T-helper 17 cell (primary cell): Measurements from ENCODE around the gene IFITM10. TPM values are rescaled to one million over a fixed set of nuclear protein-coding genes. Genes with fewer than 3 reads are reported as not detected.
"Not testable (repeated sequence)": the region's sequence is repeated elsewhere in the genome, so short reads cannot be mapped to it uniquely, and the experiment has no call there.

ENCODE experiments used
- ATAC-seq: fragments of 150-1000 bp; cut with Tn5 transposase; 2 replicates; pipeline ENCODE4 v1.10.0; 2021; ENCODE audit warnings: mild to moderate bottlenecking, moderate library complexity
- DNase-seq, 3 donors: peaks; one replicate each; pipeline versions ENCODE4 v3.0.0 to v3.0.0-alpha.2; 2020 to 2021
- H3K9me3 ChIP-seq: one replicate; pipeline ENCODE4 v1.7.0; 2013; ENCODE audit warnings: low read length, mild to moderate bottlenecking; ENCODE audit not compliant: control insufficient read depth, poor library complexity, severe bottlenecking
- H3K27ac Mint-ChIP-seq: one replicate; pipeline ENCODE4 v1.8.0; 2022; ENCODE audit warnings: mild to moderate bottlenecking, moderate library complexity, mixed read lengths
- H3K27me3 Mint-ChIP-seq: one replicate; pipeline ENCODE4 v1.8.0; 2022; ENCODE audit warnings: mixed read lengths
- H3K36me3 Mint-ChIP-seq: one replicate; pipeline ENCODE4 v1.8.0; 2022; ENCODE audit warnings: low read depth, mixed read lengths
- H3K4me1 Mint-ChIP-seq: one replicate; pipeline ENCODE4 v1.8.0; 2022; ENCODE audit warnings: mild to moderate bottlenecking, mixed read lengths
- H3K4me3 Mint-ChIP-seq: one replicate; pipeline ENCODE4 v1.8.0; 2022; ENCODE audit warnings: mild to moderate bottlenecking, moderate library complexity, mixed read lengths
- total RNA-seq, 4 donors: library from RNA in 2 of 4; stranded (reverse) in 2 of 4; gene quantifications; one replicate each; pipeline ENCODE4 v1.2.3 and lab custom pipeline; 2022 to 2026

IFITM10 gene
- total RNA-seq, 2 donors from 2014 or later = 0.78 to 0.90 TPM

DNA sequence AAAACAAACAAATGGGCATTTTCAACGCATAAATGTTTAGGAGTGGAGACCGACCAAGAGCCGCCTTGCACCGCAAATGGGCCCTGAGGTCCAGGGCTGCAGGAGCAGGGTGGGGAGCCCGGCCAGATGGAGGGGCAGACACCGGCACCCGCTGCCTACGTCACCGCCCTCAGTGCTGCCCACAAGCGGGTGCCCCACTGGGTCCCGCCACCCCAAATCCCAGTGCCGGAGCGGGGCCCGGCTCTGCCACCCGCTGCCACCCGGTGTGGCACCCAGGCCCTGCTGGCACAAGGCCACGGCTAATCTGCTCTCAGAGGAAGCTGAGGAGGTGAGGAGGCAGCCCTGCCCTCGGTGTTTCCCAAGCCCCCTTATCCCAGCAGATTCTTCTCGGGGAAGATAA is 67.2 kb downstream of the IFITM10 start:
- H3K27me3 Mint-ChIP-seq = peaks cover 31% of the 10 kb centered on the region
- not testable (repeated sequence) for H3K4me1 Mint-ChIP-seq, H3K27ac Mint-ChIP-seq, DNase-seq, ATAC-seq, H3K9me3 ChIP-seq, H3K36me3 Mint-ChIP-seq, H3K4me3 Mint-ChIP-seq

Other genes with a start within 250 kb of the IFITM10 start
- gene DUSP8, start 178.3 kb downstream of the IFITM10 start, total RNA-seq = 10 to 100 TPM; 79.5 to 90.1 TPM
- gene KRTAP5-1, start 165.3 kb downstream of the IFITM10 start, total RNA-seq = not detected
- gene KRTAP5-2, start 152.3 kb downstream of the IFITM10 start, total RNA-seq = not detected
- not detected for gene KRTAP5-3, start 142.1 kb downstream of the IFITM10 start, total RNA-seq
- not detected for gene KRTAP5-4, start 128.5 kb downstream of the IFITM10 start, total RNA-seq
- not detected for gene KRTAP5-5, start 120.8 kb downstream of the IFITM10 start, total RNA-seq
- gene KRTAP5-6, start 53.4 kb downstream of the IFITM10 start, total RNA-seq = not detected
- 10 to 100 TPM; 79.6 to 83.2 TPM for gene CTSD, start 13.3 kb upstream of the IFITM10 start, total RNA-seq
- not detected for gene SYT8, start 84.4 kb upstream of the IFITM10 start, total RNA-seq
- not detected for gene TNNI2, start 88.4 kb upstream of the IFITM10 start, total RNA-seq
- 100 to 1,000 TPM; 297 to 299 TPM for gene LSP1, start 102.5 kb upstream of the IFITM10 start, total RNA-seq
- gene PRR33, start 141.3 kb upstream of the IFITM10 start, total RNA-seq = not detected
- gene TNNT3, start 169.1 kb upstream of the IFITM10 start, total RNA-seq = 1 to 10 TPM; 7.4 to 8.9 TPM
- gene MRPL23, start 196.7 kb upstream of the IFITM10 start, total RNA-seq = 10 to 100 TPM; 35.1 to 40.7 TPM
- not detected for gene H19, start 247.2 kb upstream of the IFITM10 start, total RNA-seq